ENCODE data around the gene UVRAG.

DNA sequence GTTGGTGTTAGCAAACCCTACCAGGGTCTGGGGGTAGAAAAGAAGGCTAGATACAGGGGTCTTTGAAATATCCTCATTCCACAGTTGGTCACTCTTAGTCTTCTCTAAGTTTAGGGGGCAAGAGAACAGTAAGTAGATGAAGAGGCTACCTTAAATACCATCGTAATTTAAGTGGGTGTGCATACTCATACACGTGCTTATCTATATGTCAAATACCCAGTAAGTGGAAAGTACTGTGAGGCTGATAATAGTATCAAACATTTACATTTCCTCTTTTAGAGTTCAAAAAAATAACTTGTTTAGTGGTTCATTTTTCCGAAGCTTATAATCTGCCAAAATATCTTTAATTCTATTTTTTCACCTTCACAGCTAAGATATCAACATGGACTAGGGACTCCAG lies 300.5 kb downstream of the UVRAG start:
- TF ChIP-seq, protein P1, sequence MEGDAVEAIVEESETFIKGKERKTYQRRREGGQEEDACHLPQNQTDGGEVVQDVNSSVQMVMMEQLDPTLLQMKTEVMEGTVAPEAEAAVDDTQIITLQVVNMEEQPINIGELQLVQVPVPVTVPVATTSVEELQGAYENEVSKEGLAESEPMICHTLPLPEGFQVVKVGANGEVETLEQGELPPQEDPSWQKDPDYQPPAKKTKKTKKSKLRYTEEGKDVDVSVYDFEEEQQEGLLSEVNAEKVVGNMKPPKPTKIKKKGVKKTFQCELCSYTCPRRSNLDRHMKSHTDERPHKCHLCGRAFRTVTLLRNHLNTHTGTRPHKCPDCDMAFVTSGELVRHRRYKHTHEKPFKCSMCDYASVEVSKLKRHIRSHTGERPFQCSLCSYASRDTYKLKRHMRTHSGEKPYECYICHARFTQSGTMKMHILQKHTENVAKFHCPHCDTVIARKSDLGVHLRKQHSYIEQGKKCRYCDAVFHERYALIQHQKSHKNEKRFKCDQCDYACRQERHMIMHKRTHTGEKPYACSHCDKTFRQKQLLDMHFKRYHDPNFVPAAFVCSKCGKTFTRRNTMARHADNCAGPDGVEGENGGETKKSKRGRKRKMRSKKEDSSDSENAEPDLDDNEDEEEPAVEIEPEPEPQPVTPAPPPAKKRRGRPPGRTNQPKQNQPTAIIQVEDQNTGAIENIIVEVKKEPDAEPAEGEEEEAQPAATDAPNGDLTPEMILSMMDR (IDR thresholded peaks at IDR 0.05): no peak
- TF ChIP-seq EZH2 (IDR thresholded peaks at IDR 0.05): no peak
- no peak for TF ChIP-seq EZH2phosphoT487 (IDR thresholded peaks at IDR 0.05)

All from neural progenitor cell (in vitro differentiated cells).